Endodermal cell (in vitro differentiated cells): ENCODE measurements around the gene CCHCR1. TPM values are rescaled to one million over a fixed set of nuclear protein-coding genes. Genes with fewer than 3 reads are reported as not detected.

Source experiments
- DNase-seq: peaks from one replicate; pipeline ENCODE4 v3.0.0-alpha.2; 2017
- H3K27ac ChIP-seq: 2 replicates; pipeline ENCODE4 v1.5.1; 2013; ENCODE audit warnings: mild to moderate bottlenecking, low read depth, low read length, moderate library complexity
- H3K27me3 ChIP-seq: 2 replicates; pipeline ENCODE4 v1.6.1; 2013; ENCODE audit warnings: mild to moderate bottlenecking, low read length, moderate library complexity; ENCODE audit not compliant: insufficient read depth, control insufficient read depth, poor library complexity, severe bottlenecking
- H3K36me3 ChIP-seq: 2 replicates; pipeline ENCODE4 v1.7.0; 2013; ENCODE audit warnings: mild to moderate bottlenecking, low read length, moderate library complexity; ENCODE audit not compliant: control insufficient read depth, insufficient read depth
- H3K4me1 ChIP-seq: one replicate; pipeline ENCODE4 v1.7.0; 2013; ENCODE audit warnings: low read length; ENCODE audit not compliant: control insufficient read depth, insufficient read depth
- H3K4me3 ChIP-seq: 2 replicates; pipeline ENCODE4 v1.5.1; 2013; ENCODE audit warnings: mild to moderate bottlenecking, low read length, moderate library complexity
- H3K9ac ChIP-seq: 2 replicates; pipeline ENCODE4 v1.6.1; 2013; ENCODE audit warnings: mild to moderate bottlenecking, low read length, moderate library complexity; ENCODE audit not compliant: poor library complexity, severe bottlenecking; ENCODE audit errors: extremely low read depth
- H3K9me3 ChIP-seq: 2 replicates; pipeline ENCODE4 v1.6.1; 2013; ENCODE audit warnings: mild to moderate bottlenecking, low read length, moderate library complexity; ENCODE audit not compliant: control insufficient read depth
- H3K27ac Mint-ChIP-seq: 2 replicates; pipeline ENCODE4 v1.8.0; 2020; ENCODE audit warnings: mixed read lengths
- H3K27me3 Mint-ChIP-seq: 2 replicates; pipeline ENCODE4 v1.8.0; 2021; ENCODE audit warnings: mild to moderate bottlenecking, mixed read lengths; ENCODE audit not compliant: insufficient read depth
- H3K36me3 Mint-ChIP-seq: 2 replicates; pipeline ENCODE4 v1.8.0; 2020; ENCODE audit warnings: low read depth, mixed read lengths
- H3K4me1 Mint-ChIP-seq: 2 replicates; pipeline ENCODE4 v1.8.0; 2020; ENCODE audit warnings: mixed read lengths
- H3K4me3 Mint-ChIP-seq: 2 replicates; pipeline ENCODE4 v1.8.0; 2020; ENCODE audit warnings: mild to moderate bottlenecking, moderate library complexity, mixed read lengths
- H3K9me3 Mint-ChIP-seq: 2 replicates; pipeline ENCODE4 v1.8.0; 2020; ENCODE audit warnings: mild to moderate bottlenecking, mixed read lengths
- CTCF ChIP-seq: fragments of 200-600 bp; sonication (generic); conservative IDR thresholded peaks from 2 replicates; pipeline ENCODE4 v1.5.0; 2021; ENCODE audit warnings: antibody characterized with exemption, mild to moderate bottlenecking
- whole genome bisulfite sequencing, 2 experiments: methylation state at CpG; one replicate each; pipeline versions ENCODE4 v1.1.5 to v1.1.7; 2013; ENCODE audit warnings: missing lambda C conversion rate in 2 of 2, mixed read lengths in 1 of 2; ENCODE audit not compliant: insufficient coverage in 1 of 2, insufficient read length in 1 of 2; 5-methylcytosine and 5-hydroxymethylcytosine counted together
- total RNA-seq, 2 donors: library from RNA; stranded (reverse); fragmentation: NEBNext Ultra II Directional in 1 of 2; extraction: Animal tissue kit (Norgen Biotek cat#: 25700) in 1 of 2; gene quantifications; 2 replicates in 1 of 2; 3 replicates in 1 of 2; pipeline ENCODE4 v1.2.1, GENCODE V29; 2021

The CCHCR1 gene
- total RNA-seq, 2 donors from 2014 or later = 56.5 to 73.6 TPM

DNA sequence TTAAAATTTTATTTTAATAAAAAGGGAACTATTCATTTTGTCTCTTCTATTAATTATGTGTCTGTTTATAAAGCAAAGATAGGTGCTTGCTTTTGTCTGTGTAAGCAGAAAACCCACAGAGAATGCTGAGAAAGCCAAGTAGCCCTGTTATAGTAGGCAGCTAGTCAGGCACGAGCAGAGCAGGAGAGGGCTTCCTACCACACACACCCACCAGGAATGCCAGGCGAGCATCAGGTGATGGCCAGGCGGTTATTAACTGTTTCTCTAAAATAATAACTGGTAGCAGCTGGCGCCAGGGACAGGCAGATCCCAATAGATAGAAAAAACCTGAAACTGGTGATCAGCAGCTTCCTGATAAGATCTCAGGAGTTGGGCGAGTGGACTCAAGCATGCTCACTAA is 60.9 kb downstream of the CCHCR1 start:
- Mint-ChIP-seq H3K9me3 (no peaks in the 10 kb centered on the region), H3K4me3 (no peak overlapping the region), H3K4me1 (peaks cover 3% of the 10 kb centered on the region), H3K36me3 (no peaks in the 10 kb centered on the region), H3K27ac (no peak overlapping the region), H3K27me3 (no peaks in the 10 kb centered on the region)
- H3K27ac ChIP-seq = no peak overlapping the region
- no peaks in the 10 kb centered on the region for H3K27me3 ChIP-seq
- no peak for TF ChIP-seq CTCF
- DNase-seq = no peak
- H3K9ac ChIP-seq = no peak overlapping the region
- 90% methylated on average over 3 to 5 of the region's 5 CpGs for WGBS, 2 experiments
- no peaks in the 10 kb centered on the region for H3K4me1 ChIP-seq
- H3K36me3 ChIP-seq = no peaks in the 10 kb centered on the region
- H3K9me3 ChIP-seq = no peaks in the 10 kb centered on the region
- H3K4me3 ChIP-seq = no peak overlapping the region

DNA sequence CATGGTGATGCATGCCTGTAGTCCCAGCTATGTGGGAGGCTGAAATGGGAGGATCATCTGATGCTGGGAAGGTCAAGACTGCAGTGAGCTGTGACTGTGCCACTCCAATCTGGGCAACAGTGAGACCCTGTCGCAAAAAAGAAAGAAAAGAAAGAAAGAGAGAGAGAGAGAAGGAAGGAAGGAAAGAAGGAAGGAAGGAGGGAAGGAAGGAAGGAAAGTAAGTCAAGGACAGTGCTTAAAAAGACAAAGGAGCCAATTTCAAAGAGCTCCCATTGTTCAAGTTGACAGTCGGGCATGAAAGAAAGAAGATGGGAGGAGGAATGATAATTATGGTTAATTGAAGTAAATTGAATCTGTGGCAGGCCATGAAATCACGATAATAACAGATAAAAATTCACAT is 61.4 kb downstream of the CCHCR1 start:
- no peak overlapping the region for H3K4me3 ChIP-seq
- 79 to 84% methylated on average over 3 of the region's 3 CpGs for WGBS, 2 experiments
- no peaks in the 10 kb centered on the region for H3K36me3 ChIP-seq
- no peak for DNase-seq
- Mint-ChIP-seq H3K27me3 (no peaks in the 10 kb centered on the region), H3K9me3 (no peaks in the 10 kb centered on the region), H3K4me1 (peaks cover 3% of the 10 kb centered on the region), H3K4me3 (no peak overlapping the region), H3K36me3 (no peaks in the 10 kb centered on the region), H3K27ac (no peak overlapping the region)
- no peak overlapping the region for H3K9ac ChIP-seq
- no peak overlapping the region for H3K27ac ChIP-seq
- no peaks in the 10 kb centered on the region for H3K4me1 ChIP-seq
- H3K9me3 ChIP-seq = no peaks in the 10 kb centered on the region
- no peak for TF ChIP-seq CTCF
- H3K27me3 ChIP-seq = no peaks in the 10 kb centered on the region

DNA sequence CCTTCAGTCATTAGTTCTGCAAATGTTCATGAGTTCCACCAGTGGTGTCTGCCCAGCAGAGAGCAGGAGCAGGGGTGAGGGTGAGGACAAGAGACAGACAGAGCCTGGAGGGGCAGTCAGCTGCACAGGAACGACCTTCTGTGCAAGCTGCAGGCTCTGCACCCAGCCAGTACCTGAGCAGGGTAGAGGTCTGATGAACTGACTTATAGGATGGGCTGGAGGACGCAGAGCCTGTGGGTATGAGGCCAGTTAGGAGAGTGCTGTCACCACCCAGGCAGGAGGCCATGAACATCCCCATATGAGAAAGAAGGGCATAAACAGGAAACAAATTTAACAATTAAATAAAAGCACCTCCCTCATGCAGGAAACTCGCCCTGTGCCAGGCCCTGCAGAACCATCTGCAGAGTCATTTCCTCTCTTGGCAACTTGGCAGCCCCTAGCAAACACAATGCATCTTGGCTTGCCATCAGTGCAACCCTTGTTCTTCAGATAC is 63.2 kb downstream of the CCHCR1 start:
- H3K9me3 Mint-ChIP-seq = no peaks in the 10 kb centered on the region
- no peaks in the 10 kb centered on the region for H3K4me1 ChIP-seq
- TF ChIP-seq CTCF = no peak
- H3K4me3 ChIP-seq = no peak overlapping the region
- no peak overlapping the region for H3K27ac ChIP-seq
- no peak overlapping the region for H3K27ac Mint-ChIP-seq
- no peaks in the 10 kb centered on the region for H3K9me3 ChIP-seq
- H3K36me3 Mint-ChIP-seq = no peaks in the 10 kb centered on the region
- peaks cover 3% of the 10 kb centered on the region for H3K4me1 Mint-ChIP-seq
- H3K4me3 Mint-ChIP-seq = no peak overlapping the region
- no peaks in the 10 kb centered on the region for H3K27me3 Mint-ChIP-seq
- H3K9ac ChIP-seq = no peak overlapping the region
- no peaks in the 10 kb centered on the region for H3K27me3 ChIP-seq
- WGBS, 2 experiments = 85% methylated on average over 3 of the region's 3 CpGs
- no peaks in the 10 kb centered on the region for H3K36me3 ChIP-seq
- DNase-seq = peak; percentile 40
